DND-41 (cell line): ENCODE results near the gene SLC39A10.

ENCODE experiments used
- EZH2 ChIP-seq: IDR thresholded peaks from 3 replicates; pipeline ENCODE4 v1.6.1; 2012; ENCODE audit warnings: borderline replicate concordance, low read depth, mild to moderate bottlenecking, moderate library complexity, low read length, inconsistent platforms; ENCODE audit not compliant: severe bottlenecking
- TF ChIP-seq, protein P1 (sequence below): IDR thresholded peaks from 2 replicates; pipeline ENCODE4 v1.5.1; 2012; ENCODE audit warnings: borderline replicate concordance, low read length, moderate library complexity, mild to moderate bottlenecking; ENCODE audit not compliant: poor library complexity, severe bottlenecking; ENCODE audit errors: extremely low read depth

DNA sequence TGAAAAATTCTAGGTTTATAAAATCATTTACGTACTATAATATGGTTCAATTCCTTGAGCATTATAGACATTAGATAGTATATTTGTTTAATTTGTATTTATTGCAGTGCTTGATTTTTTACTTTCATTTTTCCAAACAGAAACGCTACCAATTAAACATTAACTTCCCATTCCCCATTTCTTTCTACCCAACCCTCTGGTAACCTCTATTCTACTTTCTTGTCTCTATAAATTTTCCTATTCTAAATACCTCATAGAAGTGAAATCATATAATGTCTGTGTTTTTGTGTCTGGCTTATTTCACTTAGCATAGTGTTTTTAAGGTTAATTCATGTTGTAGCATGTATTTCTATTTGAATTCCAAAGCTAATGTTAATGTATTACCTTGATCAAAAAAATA lies 11.6 kb upstream of the SLC39A10 start:
- TF ChIP-seq, protein P1, sequence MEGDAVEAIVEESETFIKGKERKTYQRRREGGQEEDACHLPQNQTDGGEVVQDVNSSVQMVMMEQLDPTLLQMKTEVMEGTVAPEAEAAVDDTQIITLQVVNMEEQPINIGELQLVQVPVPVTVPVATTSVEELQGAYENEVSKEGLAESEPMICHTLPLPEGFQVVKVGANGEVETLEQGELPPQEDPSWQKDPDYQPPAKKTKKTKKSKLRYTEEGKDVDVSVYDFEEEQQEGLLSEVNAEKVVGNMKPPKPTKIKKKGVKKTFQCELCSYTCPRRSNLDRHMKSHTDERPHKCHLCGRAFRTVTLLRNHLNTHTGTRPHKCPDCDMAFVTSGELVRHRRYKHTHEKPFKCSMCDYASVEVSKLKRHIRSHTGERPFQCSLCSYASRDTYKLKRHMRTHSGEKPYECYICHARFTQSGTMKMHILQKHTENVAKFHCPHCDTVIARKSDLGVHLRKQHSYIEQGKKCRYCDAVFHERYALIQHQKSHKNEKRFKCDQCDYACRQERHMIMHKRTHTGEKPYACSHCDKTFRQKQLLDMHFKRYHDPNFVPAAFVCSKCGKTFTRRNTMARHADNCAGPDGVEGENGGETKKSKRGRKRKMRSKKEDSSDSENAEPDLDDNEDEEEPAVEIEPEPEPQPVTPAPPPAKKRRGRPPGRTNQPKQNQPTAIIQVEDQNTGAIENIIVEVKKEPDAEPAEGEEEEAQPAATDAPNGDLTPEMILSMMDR = no peak
- no peak for TF ChIP-seq EZH2
